Caco-2 (cell line): ENCODE data around the gene CIB2. TPM values are rescaled to one million over a fixed set of nuclear protein-coding genes. Genes with fewer than 3 reads are reported as not detected.

Experiments
- BruUV-seq: library from RNA; stranded (reverse); fragments of 400-500 nt; replicated peaks from 2 replicates; lab custom pipeline; 2021; lab: Mats Ljungman, UMichigan
- CTCF ChIA-PET: fragments of 300-600 bp; sonication (Branson Sonifier 250); formaldehyde crosslinking; loops from one replicate; lab custom pipeline; 2022; ENCODE audit warnings: antibody characterized with exemption; lab: Charles Lee
- POLR2A ChIA-PET: fragments of 300-600 bp; sonication (Branson Sonifier 250); formaldehyde crosslinking; loops from one replicate; lab custom pipeline; 2022; ENCODE audit warnings: antibody characterized with exemption; lab: Charles Lee
- DNase-seq, 2 experiments: peaks; one replicate each; pipeline versions ENCODE4 v3.0.0 to v3.0.0-alpha.2; 2020 to 2022
- H3K27me3 ChIP-seq: replicated peaks from 2 replicates; pipeline ENCODE4 v1.6.0; 2011; ENCODE audit warnings: low read length; ENCODE audit not compliant: control insufficient read depth, insufficient read depth
- H3K36me3 ChIP-seq: 2 replicates; pipeline ENCODE4 v1.5.1; 2011; ENCODE audit warnings: low read length; ENCODE audit not compliant: control insufficient read depth, insufficient read depth
- H3K4me1 ChIP-seq: fragments of 250-450 bp; sonication (Bioruptor Pico); 2 replicates; pipeline ENCODE4 v1.5.1; 2020; ENCODE audit warnings: mild to moderate bottlenecking
- H3K4me3 ChIP-seq: 2 replicates; pipeline ENCODE4 v1.5.1; 2011; ENCODE audit warnings: low read depth, mild to moderate bottlenecking, control low read depth, low read length
- H3K9me3 ChIP-seq: fragments of 250-450 bp; sonication (Bioruptor Pico); 2 replicates; pipeline ENCODE4 v1.5.1; 2020; ENCODE audit warnings: mild to moderate bottlenecking, moderate library complexity
- H3K27ac Mint-ChIP-seq: one replicate; pipeline ENCODE4 v1.8.0; 2022; ENCODE audit warnings: mixed read lengths; ENCODE audit not compliant: unreplicated experiment
- H3K27me3 Mint-ChIP-seq: one replicate; pipeline ENCODE4 v1.8.0; 2022; ENCODE audit warnings: mixed read lengths; ENCODE audit not compliant: insufficient read depth, unreplicated experiment
- H3K36me3 Mint-ChIP-seq: one replicate; pipeline ENCODE4 v1.8.0; 2022; ENCODE audit warnings: mild to moderate bottlenecking, mixed read lengths; ENCODE audit not compliant: insufficient read depth, unreplicated experiment
- H3K4me1 Mint-ChIP-seq: one replicate; pipeline ENCODE4 v1.8.0; 2022; ENCODE audit warnings: low read depth, mixed read lengths; ENCODE audit not compliant: unreplicated experiment
- H3K4me3 Mint-ChIP-seq: one replicate; pipeline ENCODE4 v1.8.0; 2022; ENCODE audit warnings: mild to moderate bottlenecking, moderate library complexity, mixed read lengths; ENCODE audit not compliant: unreplicated experiment
- H3K9me3 Mint-ChIP-seq: one replicate; pipeline ENCODE4 v1.8.0; 2022; ENCODE audit warnings: mixed read lengths; ENCODE audit not compliant: unreplicated experiment
- CTCF ChIP-seq, 2 experiments: fragments of 200-600 bp in 1 of 2; IDR thresholded peaks; 1 replicate in 1 of 2; 2 replicates in 1 of 2; pipeline versions ENCODE4 v1.5.1 to v1.8.0; 2011 to 2022; ENCODE audit warnings: antibody characterized with exemption in 1 of 2, control low read depth in 1 of 2, inconsistent platforms in 1 of 2, low read depth in 1 of 2, low read length in 1 of 2, mild to moderate bottlenecking in 1 of 2, moderate library complexity in 1 of 2; ENCODE audit not compliant: insufficient read depth in 1 of 2, severe bottlenecking in 1 of 2, unreplicated experiment in 1 of 2
- intact Hi-C: fragments of 100-400 bp; cut with micrococcal nuclease; formaldehyde crosslinking; loops from one replicate; pipeline ENCODE4 v1.10.0; 2022; ENCODE audit not compliant: unreplicated experiment
- total RNA-seq: library from RNA; stranded (reverse); gene quantifications from 2 replicates; pipeline ENCODE4 v1.2.3, GENCODE V29; 2022

The CIB2 gene
- total RNA-seq, 1 experiment from 2014 or later: 0.75 TPM

GRCh38 chr15:78063217-78063616 lies 68.0 kb downstream of the CIB2 start:
- H3K27me3 ChIP-seq: no peaks in the 10 kb centered on the region
- H3K9me3 Mint-ChIP-seq: no peaks in the 10 kb centered on the region
- no peaks in the 10 kb centered on the region for H3K36me3 ChIP-seq
- H3K4me1 Mint-ChIP-seq: no peaks in the 10 kb centered on the region
- peaks cover 22% of the 10 kb centered on the region; the same call in 1 of the 2 replicates for H3K4me1 ChIP-seq
- H3K27me3 Mint-ChIP-seq: no peaks in the 10 kb centered on the region
- H3K36me3 Mint-ChIP-seq: no peaks in the 10 kb centered on the region
- no peaks in the 10 kb centered on the region for H3K9me3 ChIP-seq
- TF ChIP-seq CTCF (IDR thresholded peaks at IDR 0.05; ENCODE audit: insufficient read depth in 1 of 2, low read depth in 1 of 2, low read length in 1 of 2, severe bottlenecking in 1 of 2, unreplicated experiment in 1 of 2): no peak
- H3K4me3 Mint-ChIP-seq: no peak overlapping the region
- CTCF ChIA-PET: interaction anchor here (0.6 kb wide), 1 partner anchor 9 kb away, joined by 3 read pairs; no protein-coding TSS in a partner anchor
- intact Hi-C loops: no loop called here
- POLR2A ChIA-PET: no interaction called here
- BruUV-seq: no TSS peak
- H3K4me3 ChIP-seq: no peak overlapping the region
- H3K27ac Mint-ChIP-seq: no peak overlapping the region
- no peak for DNase-seq

DNA sequence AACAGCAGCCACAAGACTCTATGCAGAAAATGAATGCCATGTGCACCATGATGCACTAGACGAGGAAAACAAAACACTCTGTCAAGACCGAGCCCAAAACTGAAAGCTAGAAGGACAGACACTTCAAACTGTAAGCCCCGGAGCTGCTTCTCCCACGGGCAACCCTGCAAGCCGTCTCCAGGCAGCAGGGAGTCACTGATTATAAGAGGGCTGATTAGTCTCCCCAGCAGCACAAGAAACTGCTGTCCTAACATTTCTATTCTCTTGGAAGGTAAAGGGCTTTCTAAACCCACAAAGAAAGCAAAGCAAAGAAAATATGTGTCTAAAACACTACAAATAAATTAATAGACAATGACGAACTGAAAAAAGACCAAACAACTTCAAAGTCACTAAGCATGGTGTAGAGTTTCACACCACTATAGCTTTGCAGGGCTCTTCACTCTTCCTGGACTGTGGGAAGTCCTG lies 69.2 kb downstream of the CIB2 start:
- no peak for TF ChIP-seq CTCF (IDR thresholded peaks at IDR 0.05; ENCODE audit: insufficient read depth in 1 of 2, low read depth in 1 of 2, low read length in 1 of 2, severe bottlenecking in 1 of 2, unreplicated experiment in 1 of 2)
- POLR2A ChIA-PET: no interaction called here
- Histone ChIP-seq H3K4me3 (no peak overlapping the region), H3K27me3 (no peaks in the 10 kb centered on the region), H3K4me1 (peaks cover 16% of the 10 kb centered on the region), H3K36me3 (no peaks in the 10 kb centered on the region), H3K9me3 (no peaks in the 10 kb centered on the region)
- CTCF ChIA-PET: no interaction called here
- no peak for DNase-seq
- Mint-ChIP-seq H3K9me3 (no peaks in the 10 kb centered on the region), H3K4me3 (no peak overlapping the region), H3K27ac (no peak overlapping the region), H3K4me1 (no peaks in the 10 kb centered on the region), H3K36me3 (no peaks in the 10 kb centered on the region), H3K27me3 (no peaks in the 10 kb centered on the region)
- intact Hi-C loops: no loop called here
- no TSS peak for BruUV-seq

DNA sequence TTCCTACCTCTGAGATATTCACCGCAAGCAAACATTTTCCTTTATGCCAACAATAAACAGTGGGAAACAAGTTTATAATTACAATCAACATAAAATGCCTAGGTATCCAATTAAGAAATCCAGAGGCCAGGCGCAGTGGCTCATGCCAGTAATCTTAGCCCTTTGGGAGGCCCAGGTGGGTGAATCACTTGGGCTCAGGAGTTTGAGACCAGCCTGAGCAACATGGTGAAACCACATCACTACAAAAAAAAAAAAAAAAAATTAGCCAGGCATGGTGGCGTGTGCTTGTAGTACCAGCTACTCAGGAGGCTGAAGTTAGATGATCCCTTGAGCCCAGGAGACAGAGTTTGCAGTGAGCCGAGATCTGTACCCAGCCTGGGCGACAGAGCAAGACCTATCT lies 71.0 kb downstream of the CIB2 start:
- no peak for DNase-seq
- Histone ChIP-seq H3K9me3 (no peaks in the 10 kb centered on the region), H3K4me3 (no peak overlapping the region), H3K27me3 (no peaks in the 10 kb centered on the region), H3K4me1 (peaks cover 23% of the 10 kb centered on the region), H3K36me3 (no peaks in the 10 kb centered on the region)
- H3K27me3 Mint-ChIP-seq: no peaks in the 10 kb centered on the region
- CTCF ChIA-PET: no interaction called here
- peaks cover 15% of the 10 kb centered on the region for H3K4me1 Mint-ChIP-seq
- no peaks in the 10 kb centered on the region for H3K9me3 Mint-ChIP-seq
- POLR2A ChIA-PET: no interaction called here
- H3K4me3 Mint-ChIP-seq: no peak overlapping the region
- TF ChIP-seq CTCF (IDR thresholded peaks at IDR 0.05; ENCODE audit: insufficient read depth in 1 of 2, low read depth in 1 of 2, low read length in 1 of 2, severe bottlenecking in 1 of 2, unreplicated experiment in 1 of 2): no peak
- H3K36me3 Mint-ChIP-seq: no peaks in the 10 kb centered on the region
- BruUV-seq: no TSS peak
- H3K27ac Mint-ChIP-seq: no peak overlapping the region
- intact Hi-C loops: no loop called here
